ENCODE data around the gene CGRRF1.
A peak's percentile ranks its signal among the peaks of the same experiment; 100 is the strongest.

DNA sequence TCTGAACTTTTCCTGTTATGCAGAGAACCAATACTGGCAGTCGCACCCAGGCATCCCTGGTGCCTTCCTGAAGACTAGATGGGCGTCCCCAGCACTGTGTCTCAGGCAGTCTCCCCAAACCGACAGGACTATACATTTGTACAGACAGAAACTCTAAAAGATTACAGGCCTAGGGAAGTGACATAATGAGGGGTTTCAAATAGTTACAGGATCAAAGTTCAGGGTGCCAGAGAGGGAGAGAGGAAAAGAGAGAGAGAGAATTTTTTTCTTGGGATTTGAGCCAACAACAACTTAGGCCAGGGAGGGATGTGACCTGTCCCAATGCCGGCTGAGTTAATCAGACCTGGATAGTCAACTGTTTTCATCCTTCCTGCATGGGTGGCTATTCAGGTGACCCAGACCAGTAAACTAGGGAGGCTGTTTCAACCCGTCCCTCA lies 11.6 kb upstream of the CGRRF1 start:
- TF ChIP-seq TCF7L2 (IDR thresholded peaks at IDR 0.05; ENCODE audit: borderline replicate concordance, low read depth, low read length) (no peak), YY1 (tag by site-specific recombination; IDR thresholded peaks at IDR 0.05) (no peak), SP7 (tag by site-specific recombination; IDR thresholded peaks at IDR 0.05) (peak; percentile 67; the same call in 1 of the 2 replicates), ZNF654 (tag by site-specific recombination; IDR thresholded peaks at IDR 0.05; ENCODE audit: low read depth) (no peak), CTCF (tag by site-specific recombination; IDR thresholded peaks at IDR 0.05) (no peak)
